Measurements from ENCODE around the gene CHI3L2. TPM values are rescaled to one million over a fixed set of nuclear protein-coding genes. Genes with fewer than 3 reads are reported as not detected.

The CHI3L2 gene
- total RNA-seq, 4 donors from 2014 or later: 0.69 to 0.77 TPM; not detected in 2

- no peak overlapping the region for H3K27ac ChIP-seq
- intact Hi-C loops (cut with DNase I; ENCODE audit: low total_unique reads): no loop called here
- H3K4me3 ChIP-seq: no peak overlapping the region
- no peaks in the 10 kb centered on the region for H3K9me3 ChIP-seq
- H3K36me3 ChIP-seq: no peaks in the 10 kb centered on the region
- TF ChIP-seq CTCF (IDR thresholded peaks at IDR 0.05): no peak
- no peak for TF ChIP-seq POLR2A (IDR thresholded peaks at IDR 0.05)
- H3K27me3 ChIP-seq: no peaks in the 10 kb centered on the region
- H3K4me1 ChIP-seq: no peaks in the 10 kb centered on the region
- no peak for DNase-seq
Measured at GRCh38 chr1:111225717-111226400, 1.7 kb upstream of the CHI3L2 start.

GRCh38 chr1:111227851-111228747 is 586 bp downstream of the CHI3L2 start:
- Histone ChIP-seq H3K27me3 (no peaks in the 10 kb centered on the region), H3K9me3 (no peaks in the 10 kb centered on the region), H3K36me3 (no peaks in the 10 kb centered on the region), H3K27ac (no peak overlapping the region), H3K4me3 (no peak overlapping the region), H3K4me1 (no peaks in the 10 kb centered on the region)
- DNase-seq: no peak
- TF ChIP-seq CTCF (IDR thresholded peaks at IDR 0.05) (no peak), POLR2A (IDR thresholded peaks at IDR 0.05) (no peak)
- intact Hi-C loops (cut with DNase I; ENCODE audit: low total_unique reads): no loop called here

GRCh38 chr1:111228748-111229126 is 1.2 kb downstream of the CHI3L2 start:
- TF ChIP-seq POLR2A (IDR thresholded peaks at IDR 0.05): no peak
- no peak for TF ChIP-seq CTCF (IDR thresholded peaks at IDR 0.05)
- H3K4me3 ChIP-seq: no peak overlapping the region
- H3K27me3 ChIP-seq: no peaks in the 10 kb centered on the region
- intact Hi-C loops (cut with DNase I; ENCODE audit: low total_unique reads): no loop called here
- H3K4me1 ChIP-seq: no peaks in the 10 kb centered on the region
- no peak for DNase-seq
- no peak overlapping the region for H3K27ac ChIP-seq
- H3K9me3 ChIP-seq: no peaks in the 10 kb centered on the region
- no peaks in the 10 kb centered on the region for H3K36me3 ChIP-seq

GRCh38 chr1:111232134-111232533 is 4.6 kb downstream of the CHI3L2 start:
- Histone ChIP-seq H3K27ac (no peak overlapping the region), H3K4me1 (no peaks in the 10 kb centered on the region), H3K27me3 (no peaks in the 10 kb centered on the region), H3K36me3 (no peaks in the 10 kb centered on the region), H3K4me3 (no peak overlapping the region), H3K9me3 (no peaks in the 10 kb centered on the region)
- intact Hi-C loops (cut with DNase I; ENCODE audit: low total_unique reads): no loop called here
- DNase-seq: no peak
- no peak for TF ChIP-seq CTCF (IDR thresholded peaks at IDR 0.05)
- no peak for TF ChIP-seq POLR2A (IDR thresholded peaks at IDR 0.05)

GRCh38 chr1:111234258-111234657 is 6.7 kb downstream of the CHI3L2 start:
- Histone ChIP-seq H3K4me1 (no peaks in the 10 kb centered on the region), H3K27me3 (no peaks in the 10 kb centered on the region), H3K36me3 (no peaks in the 10 kb centered on the region), H3K9me3 (no peaks in the 10 kb centered on the region), H3K4me3 (no peak overlapping the region), H3K27ac (no peak overlapping the region)
- DNase-seq: no peak
- TF ChIP-seq POLR2A (IDR thresholded peaks at IDR 0.05) (no peak), CTCF (IDR thresholded peaks at IDR 0.05) (no peak)
- intact Hi-C loops (cut with DNase I; ENCODE audit: low total_unique reads): no loop called here
